ENCODE results near the gene CDC42EP3.

Gene CDC42EP3

DNA sequence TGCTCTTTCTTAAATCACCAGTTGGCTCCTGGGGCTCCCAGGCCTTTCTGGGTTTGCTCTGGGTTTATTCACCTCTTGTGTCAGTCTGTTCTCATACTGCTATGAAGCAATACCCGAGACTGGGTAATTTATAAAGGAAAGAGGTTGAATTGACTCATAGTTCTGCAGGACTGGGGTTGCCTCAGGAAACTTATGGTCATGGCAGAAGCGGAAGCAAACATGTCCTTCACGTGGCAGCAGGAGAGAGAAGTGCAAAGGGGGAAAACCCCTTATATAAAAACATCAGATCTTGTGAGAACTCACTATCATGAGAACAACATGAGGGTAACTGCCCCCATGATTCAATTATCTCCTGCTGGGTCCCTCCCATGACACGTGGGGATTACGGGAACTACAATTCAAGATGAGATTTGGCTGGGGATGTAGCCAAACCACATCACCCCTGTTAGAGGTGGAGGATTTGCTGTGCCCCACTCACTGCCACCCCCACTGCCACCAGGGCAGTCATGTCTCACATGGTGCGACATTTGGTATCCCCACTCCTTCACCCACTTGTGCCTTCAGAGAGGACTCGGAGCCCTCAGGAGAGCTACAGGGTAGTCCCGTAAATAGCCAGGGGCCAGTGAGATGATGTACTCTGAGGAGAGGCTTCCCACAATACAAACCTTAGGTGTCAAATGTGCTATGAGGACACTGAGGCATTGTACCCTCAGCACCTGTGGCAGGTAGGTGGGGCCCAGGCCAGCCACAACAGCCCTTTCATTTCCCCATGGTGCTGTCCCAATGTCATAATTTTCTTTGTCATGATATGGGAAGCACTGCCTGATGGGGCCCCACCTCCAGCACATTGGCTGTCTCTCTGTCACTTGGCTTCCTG is 35.7 kb downstream of the CDC42EP3 start:
- DNase-seq = no peak

DNA sequence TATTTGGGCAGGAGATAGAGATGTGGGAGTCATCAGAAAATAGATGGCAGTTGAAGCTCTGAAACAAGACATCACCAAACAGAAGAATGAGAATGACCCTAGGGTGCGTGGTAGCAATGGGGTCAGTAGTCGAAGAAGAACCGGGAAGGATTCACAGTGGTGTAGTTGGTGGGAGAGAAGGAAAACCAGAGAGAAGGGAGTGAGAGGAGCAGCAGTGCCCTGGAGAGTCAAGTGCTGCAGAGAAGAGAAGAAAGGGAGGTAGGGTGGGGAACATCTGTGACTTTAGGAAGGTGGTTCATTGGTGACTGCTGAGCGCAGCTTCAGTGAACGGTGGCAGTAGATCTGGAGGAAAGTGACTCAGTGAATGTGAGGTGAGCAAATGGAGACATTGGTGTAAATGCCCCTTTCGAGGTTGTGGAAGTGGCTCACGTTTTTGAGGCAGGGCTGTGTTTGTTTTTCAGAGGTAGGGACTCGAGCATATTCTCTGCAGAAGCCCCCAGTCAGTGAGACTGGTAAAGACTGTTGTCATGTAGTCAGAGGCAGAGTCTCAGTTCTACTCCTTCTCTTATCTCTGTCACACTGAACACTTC is 36.4 kb downstream of the CDC42EP3 start:
- DNase-seq = no peak

DNA sequence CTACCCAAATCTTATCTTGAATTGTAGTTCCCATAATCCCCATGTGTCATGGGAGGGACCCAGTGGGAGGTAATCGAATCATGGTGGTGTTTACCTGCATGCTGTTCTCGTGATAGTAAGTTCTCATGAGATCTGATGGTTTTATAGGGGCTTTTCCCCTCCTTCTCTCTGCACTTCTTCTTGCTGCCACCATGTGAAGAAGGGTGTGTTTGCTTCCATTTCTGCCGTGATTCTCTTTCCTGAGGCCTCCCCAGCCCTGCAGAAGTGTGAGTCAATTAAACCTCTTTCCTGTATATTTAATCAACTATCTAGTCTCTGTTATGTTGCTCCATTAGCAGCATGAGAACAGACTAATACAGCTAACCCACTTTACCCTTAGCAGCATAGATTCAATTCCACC is 37.6 kb downstream of the CDC42EP3 start:
- DNase-seq = no peak

DNA sequence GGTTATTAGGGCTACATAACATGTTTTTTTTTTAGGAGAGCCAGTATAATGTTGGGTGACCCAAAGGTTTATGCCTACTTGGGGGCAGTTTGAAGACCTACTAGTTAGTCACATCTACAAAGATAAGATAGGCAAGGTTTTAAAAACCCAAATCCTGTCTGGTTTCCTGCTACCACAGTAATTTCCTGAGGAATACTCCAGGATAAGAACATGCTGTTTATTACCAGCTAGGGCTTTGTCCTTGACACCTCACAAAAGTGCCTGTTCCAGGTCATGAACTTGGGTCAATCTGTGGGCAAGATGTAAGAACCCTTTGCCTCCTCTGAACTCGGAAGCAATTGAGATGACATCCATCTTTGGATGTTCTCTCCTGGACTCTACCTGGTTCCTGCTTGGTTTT is 38.2 kb downstream of the CDC42EP3 start:
- no peak for DNase-seq

DNA sequence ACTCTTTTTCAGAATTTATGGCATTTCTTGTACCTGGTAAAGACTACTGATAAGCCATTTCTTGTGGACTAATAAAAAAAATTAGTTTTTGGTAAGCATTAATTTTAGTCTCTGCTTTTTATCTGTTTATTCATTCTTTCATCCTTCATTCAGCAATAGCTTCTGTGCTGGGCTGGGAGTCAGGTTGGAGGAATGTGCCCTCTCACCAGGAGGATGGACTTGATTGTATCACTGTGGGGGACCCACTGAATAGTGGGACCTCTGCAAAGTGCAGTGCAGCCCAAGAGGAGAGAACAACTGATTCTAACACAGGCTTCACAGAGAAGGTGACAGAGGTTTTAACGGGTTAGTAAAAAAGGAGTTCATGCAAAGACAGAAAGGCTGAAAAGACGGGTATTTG is 39.1 kb downstream of the CDC42EP3 start:
- no peak for DNase-seq

DNA sequence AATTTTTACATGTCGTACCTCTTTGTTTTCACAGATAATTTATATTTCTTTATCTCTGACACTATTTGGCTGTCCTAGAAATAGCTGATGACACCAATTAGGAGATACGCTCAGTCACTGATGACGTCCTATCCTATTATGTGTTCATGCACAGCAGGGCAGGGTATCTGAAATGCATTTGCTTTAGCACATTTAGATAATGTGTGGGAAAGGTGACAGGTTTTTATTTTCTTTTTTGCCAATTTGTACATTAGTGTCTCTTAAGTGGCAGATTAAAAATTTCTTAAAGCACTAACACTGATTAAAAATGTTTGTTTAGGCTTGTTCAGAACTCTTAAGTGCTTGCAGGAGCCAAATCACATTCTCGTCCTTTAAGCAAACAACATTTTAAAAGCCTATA is 39.7 kb downstream of the CDC42EP3 start:
- no peak for DNase-seq

DNA sequence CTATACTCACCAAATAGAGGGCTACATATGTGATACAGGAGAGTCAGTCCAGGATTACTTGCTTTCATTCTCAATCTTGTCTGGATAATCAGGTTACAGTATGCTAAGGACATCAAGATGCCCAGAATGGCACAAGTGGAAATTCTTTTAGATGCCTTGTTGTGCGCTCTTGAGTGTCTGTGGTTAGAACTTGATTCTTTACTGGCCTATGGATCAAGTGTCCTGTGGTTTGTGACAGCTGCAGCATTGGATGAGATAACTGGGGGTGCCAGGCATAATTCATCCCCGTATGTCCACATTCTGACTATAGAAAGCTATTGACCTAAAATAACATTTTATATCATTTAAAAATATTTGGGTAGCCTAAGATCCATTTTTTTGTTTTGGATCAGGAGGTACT is 40.1 kb downstream of the CDC42EP3 start:
- no peak for DNase-seq

DNA sequence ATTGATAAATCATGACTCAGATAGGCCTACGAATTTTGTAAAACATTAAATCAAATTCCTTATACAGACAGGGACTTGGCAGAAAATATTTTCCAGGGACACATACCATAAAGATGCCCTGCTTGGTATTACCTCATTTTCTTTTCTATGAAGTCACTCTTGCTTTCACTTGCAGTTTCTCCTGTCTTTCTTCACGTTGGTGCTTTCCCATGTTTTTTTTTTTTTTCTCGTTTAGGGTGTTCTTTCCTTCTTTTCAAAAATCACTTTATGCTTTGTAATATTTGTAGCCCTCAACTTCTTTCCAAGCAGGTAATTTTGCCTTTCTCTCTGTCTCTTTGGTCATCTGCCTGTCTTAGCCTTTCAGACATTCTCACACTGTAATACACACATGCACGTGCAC is 40.7 kb downstream of the CDC42EP3 start:
- DNase-seq = no peak

DNA sequence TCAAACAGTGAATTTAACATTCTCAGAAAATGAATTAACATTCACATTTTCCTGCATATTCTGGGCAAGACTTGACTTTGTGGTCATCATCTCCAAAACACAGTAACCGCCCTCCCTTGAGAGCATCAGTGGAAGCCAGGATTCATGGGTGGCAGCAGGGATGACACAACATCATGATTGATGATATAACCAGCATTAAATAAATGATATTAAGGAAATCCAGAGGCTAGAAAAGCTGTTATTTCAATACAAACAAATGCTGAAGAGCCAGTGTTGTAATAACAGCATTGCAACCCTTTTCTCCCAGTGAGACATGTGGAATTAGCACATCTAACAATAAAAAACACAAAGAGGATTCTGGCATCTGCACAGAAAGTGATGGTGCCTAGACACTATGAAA is 41.1 kb downstream of the CDC42EP3 start:
- no peak for DNase-seq

DNA sequence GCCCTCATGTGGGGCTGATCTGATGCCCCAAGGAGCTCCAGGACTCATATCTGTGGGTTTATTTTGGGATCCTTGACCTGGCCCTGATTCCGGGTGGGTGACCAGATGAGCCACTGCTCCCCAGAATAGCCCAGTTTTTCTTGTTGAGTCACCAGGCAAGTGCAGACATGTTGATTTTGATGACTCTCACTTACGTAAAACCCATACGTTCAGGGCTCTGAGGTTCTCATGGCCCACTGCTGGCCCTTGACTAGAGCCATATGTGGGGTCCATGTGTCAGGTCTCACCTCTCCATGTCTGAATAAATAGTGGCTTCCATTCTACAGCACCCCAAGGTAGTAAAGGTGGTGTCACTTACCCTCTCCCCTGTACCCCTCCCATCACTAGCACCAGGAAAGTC is 41.9 kb downstream of the CDC42EP3 start:
- DNase-seq = no peak

DNA sequence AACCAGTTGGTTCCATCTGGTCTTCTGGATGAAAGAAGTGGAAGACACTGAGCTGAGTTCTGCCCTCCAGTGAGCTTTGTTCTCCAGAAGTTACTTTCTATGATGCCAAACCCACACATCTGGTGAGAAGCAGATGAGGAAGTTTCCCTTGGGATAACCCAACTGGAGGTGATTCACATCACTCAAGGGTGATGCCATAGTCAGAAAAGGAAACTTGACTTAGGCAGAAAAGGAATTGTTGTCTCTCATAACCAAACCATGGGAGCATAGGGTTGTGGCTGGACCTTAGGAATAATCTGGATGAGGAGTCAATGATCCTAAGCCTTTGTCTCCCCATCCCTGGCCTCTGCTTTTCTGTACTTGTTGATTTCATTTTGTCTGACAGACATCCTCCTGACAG is 43.7 kb downstream of the CDC42EP3 start:
- no peak for DNase-seq

DNA sequence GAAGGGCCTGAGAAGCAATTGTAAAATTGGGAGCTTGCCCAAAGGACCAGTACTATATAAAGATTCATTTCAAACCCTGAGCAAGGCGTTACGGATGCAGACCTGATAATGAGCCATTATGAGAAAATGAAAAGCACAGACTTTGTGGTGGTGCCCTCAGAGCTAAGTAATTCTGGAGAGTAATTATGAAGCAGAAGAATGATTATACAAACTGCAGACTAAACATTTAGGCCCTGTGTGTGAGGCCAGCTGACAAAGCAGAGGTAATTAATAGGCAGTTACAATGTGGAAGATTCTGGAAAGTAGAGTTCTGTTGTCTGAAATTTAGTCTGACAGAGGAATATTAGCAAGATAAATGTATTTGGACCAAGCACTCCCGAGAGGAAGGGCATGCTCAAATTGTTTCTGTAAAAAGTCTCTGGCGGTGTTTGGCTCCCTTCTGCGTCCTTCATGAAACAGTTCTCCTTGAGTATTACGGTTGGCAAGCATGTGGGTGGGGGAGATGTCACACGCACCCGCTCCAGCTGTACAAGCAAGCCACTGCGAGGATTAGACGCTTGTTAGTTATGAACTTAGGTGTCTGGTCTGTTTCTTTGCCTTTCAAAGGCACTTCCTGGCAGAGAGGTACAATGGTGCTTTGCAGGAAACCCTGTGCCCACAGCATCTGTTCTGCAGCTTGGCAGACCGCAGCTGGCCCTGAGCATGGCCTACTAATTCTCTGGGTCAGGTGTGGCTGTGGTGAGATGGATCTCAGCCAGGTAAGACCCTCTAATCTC is 45.5 kb downstream of the CDC42EP3 start:
- DNase-seq = no peak

DNA sequence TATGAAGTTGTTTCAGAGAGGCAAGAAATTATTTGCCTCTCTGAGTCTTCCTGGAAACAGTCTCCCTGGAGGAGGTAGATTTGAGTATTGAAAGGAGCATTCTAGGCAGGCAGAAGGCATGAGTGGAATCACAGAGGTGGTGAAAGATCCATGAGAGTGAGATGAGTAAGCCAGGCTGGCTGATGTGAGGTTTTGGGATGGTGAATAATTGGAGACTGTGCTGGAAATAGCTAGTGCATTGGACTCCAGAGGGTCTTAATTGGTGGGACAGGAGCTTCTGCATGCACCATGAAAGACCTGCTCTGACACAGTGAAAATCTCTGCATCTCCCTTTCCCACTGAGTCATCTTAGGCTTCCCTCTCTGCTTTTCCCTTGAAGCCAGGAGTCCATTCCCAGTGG is 46.3 kb downstream of the CDC42EP3 start:
- DNase-seq = no peak

DNA sequence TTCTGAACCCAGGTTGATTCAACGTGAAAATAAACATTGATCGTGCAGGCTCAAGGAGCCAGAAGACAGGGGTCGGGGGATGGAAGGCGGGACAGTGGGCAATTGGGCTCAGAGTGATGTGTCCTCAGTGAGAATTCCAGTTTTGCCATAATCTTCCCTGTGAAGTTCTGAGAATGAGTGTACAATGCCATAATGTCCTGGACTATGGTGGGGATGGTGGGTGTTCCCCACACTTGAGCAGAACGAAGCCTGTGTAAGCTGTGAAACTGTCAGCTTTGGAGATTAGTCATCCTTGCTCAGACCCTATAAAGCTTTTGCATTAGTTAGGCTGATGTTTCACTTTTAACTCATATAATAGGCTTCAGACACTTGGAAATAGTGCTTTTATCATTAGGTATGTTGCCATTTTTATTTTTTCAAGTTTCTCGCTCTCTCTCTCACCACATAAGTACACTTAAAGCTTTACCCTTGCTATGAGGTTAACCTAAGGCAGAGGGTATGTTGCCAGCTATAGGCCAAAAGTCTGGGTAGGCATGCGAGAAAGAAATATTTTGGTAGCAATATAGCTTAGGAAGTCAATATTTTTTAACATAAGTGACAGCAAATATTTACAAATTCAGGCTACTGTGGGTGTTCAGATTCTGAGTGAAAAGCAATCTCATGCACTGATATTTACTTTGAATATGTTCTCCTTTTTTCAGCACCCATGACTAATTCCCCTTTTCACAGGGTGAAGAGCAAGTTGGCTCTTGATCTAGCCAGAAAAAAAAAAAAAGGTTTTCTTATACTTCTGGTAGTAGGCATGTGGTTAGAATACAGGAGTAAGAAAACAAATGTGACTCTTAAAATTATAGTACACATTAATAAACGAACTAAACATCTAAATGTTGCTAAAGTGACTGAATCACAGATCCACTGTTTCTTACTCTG is 47.2 kb downstream of the CDC42EP3 start:
- DNase-seq = no peak

DNA sequence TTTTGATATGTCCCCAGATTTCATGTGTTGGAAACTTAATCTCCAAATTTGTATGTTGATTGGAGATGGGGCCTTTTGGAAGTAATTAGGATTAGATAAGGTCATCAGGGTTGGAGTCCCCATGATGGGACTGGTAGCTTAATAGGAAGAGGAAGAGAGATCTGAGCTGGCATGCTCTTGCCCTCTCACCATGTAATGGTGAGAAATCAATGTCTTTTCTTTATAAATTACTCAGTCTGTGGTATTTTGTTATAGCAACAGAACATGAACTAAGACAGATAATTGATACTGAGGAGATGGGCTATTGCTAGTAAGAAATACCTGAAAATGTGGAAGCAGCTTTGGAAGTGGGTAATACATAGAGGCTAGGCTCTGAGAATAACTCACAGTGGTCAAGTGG is 48.0 kb downstream of the CDC42EP3 start:
- DNase-seq = no peak

DNA sequence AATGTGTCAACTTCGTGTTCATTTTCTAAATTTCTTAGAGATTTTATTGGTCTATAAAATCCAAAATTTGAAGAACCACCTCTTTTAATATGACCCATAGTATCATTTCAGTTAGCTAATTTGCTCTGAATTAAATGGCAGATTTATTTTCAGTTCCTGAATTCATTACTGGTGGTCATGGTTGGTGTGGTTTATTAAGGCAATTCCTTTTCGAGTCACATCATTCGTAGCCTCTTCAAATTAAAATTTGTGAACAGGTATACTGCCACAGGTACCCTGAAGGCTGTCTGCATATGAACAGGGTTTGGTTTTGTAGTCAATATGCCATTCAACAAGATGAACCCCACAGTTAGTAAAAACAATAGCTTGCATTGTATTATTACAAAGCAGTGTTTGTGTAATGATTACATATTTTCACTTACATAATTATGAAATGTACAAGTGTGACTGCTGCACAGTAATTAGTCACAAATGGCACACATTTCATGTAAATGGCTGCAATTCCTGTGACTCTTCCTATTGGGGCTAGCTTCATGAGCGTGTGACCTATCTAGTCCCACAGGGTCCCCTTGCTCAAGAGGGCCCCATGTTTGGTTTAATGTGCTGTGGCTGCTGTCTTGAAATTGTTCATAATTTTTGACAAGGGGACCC is 48.9 kb downstream of the CDC42EP3 start:
- no peak for DNase-seq

DNA sequence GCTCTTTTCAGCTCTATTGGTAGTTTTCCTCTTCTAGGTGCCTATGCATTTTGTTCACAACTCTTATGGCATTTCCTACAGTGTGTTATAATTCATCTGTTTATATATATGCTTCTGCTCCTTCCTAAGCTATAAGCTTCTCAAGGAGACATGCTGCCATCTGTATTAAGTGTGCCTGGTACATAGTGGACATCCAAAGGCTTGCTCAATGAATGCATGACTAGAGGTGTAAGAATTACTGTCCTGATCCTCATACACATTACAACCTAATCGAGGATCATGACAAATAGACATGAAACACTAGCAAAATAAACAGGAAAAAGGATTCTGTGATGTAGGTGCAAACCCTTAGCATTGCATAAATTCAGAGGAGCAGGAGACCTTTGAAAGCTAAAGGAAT is 50.2 kb downstream of the CDC42EP3 start:
- DNase-seq = no peak

DNA sequence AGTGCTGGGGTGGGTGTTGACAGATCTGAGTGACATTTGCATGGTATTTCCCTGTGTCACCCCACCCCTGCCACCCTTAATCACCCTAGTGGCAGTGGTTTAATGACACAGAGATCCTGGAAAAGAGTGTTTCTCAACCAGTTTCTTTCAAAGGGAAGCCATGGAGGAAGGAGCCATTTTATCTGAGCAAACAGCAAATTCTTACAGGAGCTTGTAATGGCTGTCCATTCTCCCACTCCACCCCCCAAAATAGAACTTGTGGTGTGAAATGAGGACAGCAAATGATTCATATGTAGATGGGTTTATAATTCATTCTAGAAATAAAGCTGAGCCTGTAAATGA is 51.5 kb downstream of the CDC42EP3 start:
- no peak for DNase-seq

DNA sequence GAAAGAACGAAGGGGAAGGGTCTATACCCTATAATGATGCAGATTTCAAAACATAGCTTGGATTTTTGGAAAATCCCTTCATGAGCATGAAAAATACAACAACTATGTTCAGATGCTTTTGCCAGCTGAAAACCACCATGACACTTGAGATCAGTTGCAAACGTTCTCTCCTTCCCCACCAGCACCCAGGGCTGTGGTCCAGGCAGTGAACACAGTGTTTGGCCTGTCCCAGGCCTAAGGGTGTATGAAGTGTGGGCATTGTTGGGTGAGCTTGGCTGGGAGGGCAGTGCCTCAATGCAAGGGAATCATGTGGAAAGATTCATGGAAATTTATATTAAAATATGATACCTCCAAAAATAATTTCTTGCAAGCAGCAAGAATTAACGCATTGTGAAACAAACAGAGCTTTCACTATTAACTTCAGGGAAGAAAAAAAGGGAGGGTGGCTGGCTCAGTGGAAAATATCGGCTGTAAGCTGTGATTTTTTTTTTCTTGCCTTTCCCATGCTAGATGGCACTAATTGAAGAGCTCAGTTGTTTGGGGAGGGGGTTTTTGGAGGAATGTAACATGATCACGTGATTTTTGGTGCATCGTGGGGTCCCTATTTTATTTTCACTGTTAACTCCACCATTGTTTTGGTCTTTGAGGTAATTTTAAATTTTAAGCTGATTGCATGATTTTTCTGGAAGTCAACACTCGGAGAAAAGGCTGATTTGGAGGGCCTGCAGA is 52.0 kb downstream of the CDC42EP3 start:
- DNase-seq = peak; percentile 74

DNA sequence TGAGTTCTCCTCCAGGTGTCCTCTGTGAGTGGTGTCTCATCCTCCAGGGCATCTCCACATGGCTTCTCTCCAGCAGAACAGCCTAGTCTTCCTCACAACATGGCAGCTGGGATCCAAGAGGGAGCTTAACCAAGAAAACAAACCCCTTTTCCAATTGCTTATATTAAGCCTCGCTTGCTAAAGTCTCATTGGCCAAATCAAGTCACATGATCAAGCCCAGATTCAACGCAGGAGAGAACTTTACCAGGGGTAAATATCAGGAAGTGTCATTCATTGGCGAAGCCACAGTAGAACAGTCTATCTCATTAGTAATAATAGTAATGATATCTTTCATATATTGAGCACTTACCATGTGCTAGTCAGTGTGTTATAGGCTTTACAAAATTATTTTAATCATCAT is 53.1 kb downstream of the CDC42EP3 start:
- no peak for DNase-seq

DNA sequence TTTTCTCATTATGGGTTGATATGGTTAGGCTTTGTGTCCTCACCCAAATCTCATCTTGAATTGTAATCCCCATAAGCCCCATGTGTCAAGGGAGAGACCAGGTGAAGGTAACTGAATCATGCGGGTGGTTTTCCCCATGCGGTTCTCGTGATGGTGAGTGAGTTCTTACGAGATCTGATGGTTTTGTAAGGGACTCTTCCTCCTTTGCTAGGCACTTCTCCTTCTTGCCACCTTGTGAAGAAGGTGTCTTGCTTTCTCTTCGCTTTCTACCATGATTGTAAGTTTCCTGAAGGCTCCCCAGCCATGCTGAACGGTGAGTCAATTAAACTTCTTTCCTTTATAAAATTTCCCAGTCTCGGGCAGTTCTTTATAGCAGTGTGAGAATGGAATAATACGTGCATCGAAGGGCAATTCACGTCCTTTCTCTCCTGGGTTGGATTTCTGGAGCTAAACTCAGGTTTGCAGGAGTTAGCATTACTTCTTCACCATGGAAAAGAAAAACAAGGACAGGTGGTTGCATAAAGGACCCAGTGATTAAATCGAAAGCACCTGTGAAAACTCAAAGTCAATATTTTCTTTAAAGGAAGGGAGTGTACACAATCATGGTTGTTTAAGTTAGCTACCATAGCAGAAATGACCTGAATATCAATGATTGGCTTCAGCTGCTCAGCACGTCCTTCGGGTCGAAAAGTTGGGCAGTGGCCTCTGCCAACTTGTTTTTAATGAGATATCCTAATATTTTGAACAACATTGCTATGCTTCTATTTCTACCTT is 54.1 kb downstream of the CDC42EP3 start:
- DNase-seq = no peak
